ENCODE results near the gene MPI. TPM values are rescaled to one million over a fixed set of nuclear protein-coding genes. Genes with fewer than 3 reads are reported as not detected.

MPI gene
- total RNA-seq, 1 experiment from 2014 or later: 93.5 TPM

DNA sequence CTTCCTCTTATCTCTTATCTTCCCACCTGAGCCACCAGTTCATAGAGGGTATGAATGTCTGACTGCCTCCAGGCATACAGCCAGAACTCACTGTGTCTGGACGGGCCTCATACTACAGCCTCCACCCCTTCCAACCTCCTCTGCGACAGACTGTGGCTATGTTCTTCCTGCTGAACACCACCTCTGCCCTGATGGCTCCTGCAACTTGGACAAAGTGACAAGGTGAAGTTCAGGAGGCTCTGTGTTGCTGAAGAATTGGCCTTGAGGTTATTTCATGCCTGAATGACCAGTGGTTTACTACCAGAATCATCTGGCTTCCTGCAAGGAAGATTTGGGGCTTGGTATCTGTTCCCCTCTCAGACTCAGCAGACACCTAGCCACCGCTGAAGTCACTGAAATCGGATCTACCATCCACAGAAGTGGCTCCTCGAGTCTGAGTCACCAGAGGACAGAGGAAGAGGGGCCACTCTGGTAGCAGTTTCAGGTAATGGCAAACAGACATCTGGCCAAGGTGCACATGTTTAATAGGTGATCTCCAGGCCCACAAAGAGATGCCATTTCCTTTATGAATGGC is 32.7 kb upstream of the MPI start:
- in situ Hi-C loops (cut with HindIII; ENCODE audit: low pct_unique_long_range_greater_than_20kb, low sequenced_read_pairs): no loop called here
- no peak for DNase-seq (ENCODE audit: low read depth, low spot score)

- in situ Hi-C loops (cut with HindIII; ENCODE audit: low pct_unique_long_range_greater_than_20kb, low sequenced_read_pairs): no loop called here
- DNase-seq (ENCODE audit: low read depth, low spot score): no peak
These were observed 32.0 kb upstream of the MPI start for GRCh38 chr15:74857671-74858368.

GRCh38 chr15:74858369-74858740 is 31.5 kb upstream of the MPI start:
- no peak for DNase-seq (ENCODE audit: low read depth, low spot score)
- in situ Hi-C loops (cut with HindIII; ENCODE audit: low pct_unique_long_range_greater_than_20kb, low sequenced_read_pairs): no loop called here

GRCh38 chr15:74863239-74864056 is 26.4 kb upstream of the MPI start:
- in situ Hi-C loops (cut with HindIII; ENCODE audit: low pct_unique_long_range_greater_than_20kb, low sequenced_read_pairs): no loop called here

DNA sequence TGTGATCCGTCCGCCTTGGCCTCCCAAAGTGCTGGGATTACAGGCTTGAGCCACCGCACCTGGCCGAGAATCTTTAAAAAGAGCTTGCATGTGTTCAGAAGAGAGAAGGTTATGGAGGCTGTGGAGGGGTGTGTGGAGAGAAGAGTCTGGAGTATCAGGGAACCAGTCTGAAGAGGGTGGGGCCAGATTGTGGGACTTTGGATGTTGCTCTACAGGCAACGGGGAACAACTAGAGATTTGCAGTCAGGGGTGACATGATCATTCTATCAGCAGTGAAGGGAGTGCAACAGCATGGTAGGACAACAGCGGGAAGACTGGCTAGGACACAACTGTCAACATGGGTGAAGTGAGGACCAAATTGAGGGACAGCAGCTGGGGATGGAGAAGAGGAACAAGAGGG is 25.5 kb upstream of the MPI start:
- in situ Hi-C loops (cut with HindIII; ENCODE audit: low pct_unique_long_range_greater_than_20kb, low sequenced_read_pairs): no loop called here
- DNase-seq (ENCODE audit: low read depth, low spot score): no peak

More at GRCh38 chr15:74863239-74864056, 26.4 kb upstream of the MPI start:
- no peak for DNase-seq (ENCODE audit: low read depth, low spot score)

DNA sequence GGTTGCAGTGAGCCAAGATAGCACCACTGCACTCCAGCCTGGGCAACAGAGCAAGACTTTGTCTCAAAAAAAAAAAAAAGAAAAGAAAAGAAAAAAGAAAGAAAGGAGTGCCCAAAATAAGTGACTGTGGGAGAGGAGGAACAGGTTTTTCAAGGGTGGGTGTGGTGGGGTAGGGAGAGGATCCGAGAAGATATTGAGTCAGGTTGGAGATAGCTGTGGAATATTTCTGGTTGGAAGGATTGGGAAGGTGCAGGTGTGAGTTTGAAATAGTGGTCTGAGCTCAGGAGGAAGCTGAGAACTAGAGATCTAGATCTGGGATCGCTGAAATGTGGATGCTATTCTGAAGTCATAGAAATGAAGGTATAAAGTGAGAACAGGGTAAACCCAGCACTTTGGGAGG is 24.5 kb upstream of the MPI start:
- in situ Hi-C loops (cut with HindIII; ENCODE audit: low pct_unique_long_range_greater_than_20kb, low sequenced_read_pairs): no loop called here

GRCh38 chr15:74866090-74866489 is 23.8 kb upstream of the MPI start:
- in situ Hi-C loops (cut with HindIII; ENCODE audit: low pct_unique_long_range_greater_than_20kb, low sequenced_read_pairs): no loop called here
- peak; percentile 53 for DNase-seq (ENCODE audit: low read depth, low spot score)

More for the DNA sequence above, 24.5 kb upstream of the MPI start:
- DNase-seq (ENCODE audit: low read depth, low spot score): no peak

DNA sequence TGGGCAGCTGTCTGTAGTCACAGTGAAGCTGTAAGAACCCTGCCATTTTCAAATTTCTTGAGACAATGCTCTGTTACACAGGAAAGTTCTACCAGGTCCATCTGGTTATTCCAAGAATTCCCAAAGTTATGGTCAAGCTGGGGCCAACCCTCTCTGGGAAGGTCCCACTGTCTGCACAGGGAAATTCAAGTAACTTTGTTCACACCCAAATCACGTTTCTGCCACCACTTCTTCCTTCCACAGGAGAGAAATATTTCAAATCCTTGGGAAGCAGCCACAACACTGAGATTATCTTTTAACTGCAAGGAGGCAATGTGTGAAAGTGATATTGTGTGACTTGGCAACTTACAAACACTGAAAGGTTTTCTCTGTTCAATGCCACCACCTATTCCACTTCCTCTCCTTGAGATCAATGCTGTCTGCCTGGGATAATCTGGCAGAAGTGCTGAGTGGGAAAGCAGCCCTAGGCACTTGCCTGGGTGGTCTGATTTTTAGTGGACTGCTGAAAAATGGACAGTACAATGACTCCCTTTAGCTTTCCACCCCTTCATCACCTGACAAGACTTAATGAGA is 22.3 kb upstream of the MPI start:
- in situ Hi-C loops (cut with HindIII; ENCODE audit: low pct_unique_long_range_greater_than_20kb, low sequenced_read_pairs): no loop called here
- DNase-seq (ENCODE audit: low read depth, low spot score): no peak

DNA sequence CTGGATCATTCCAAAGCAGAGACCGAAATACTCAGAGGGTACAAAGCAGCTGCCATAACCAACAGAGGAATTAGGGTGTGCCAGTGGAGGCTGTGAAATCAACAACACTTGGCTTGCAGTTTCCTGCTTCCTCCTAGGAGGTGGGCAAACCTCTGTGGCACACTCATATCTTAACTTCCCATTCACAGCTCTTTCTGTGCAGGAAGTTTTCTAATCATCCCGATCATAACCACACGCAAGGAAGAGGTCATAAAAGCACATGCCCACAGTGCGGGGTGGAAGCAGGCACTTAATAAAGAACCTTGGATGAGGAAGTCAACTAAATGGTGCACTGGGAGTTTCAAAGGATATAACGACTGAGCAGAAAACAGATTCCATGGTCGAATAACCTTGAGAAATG is 21.8 kb upstream of the MPI start:
- DNase-seq (ENCODE audit: low read depth, low spot score): no peak
- in situ Hi-C loops (cut with HindIII; ENCODE audit: low pct_unique_long_range_greater_than_20kb, low sequenced_read_pairs): no loop called here

- in situ Hi-C loops (cut with HindIII; ENCODE audit: low pct_unique_long_range_greater_than_20kb, low sequenced_read_pairs): no loop called here
- DNase-seq (ENCODE audit: low read depth, low spot score): no peak
These were observed 20.5 kb upstream of the MPI start for GRCh38 chr15:74869372-74869725.

GRCh38 chr15:74869726-74870407 is 20.0 kb upstream of the MPI start:
- in situ Hi-C loops (cut with HindIII; ENCODE audit: low pct_unique_long_range_greater_than_20kb, low sequenced_read_pairs): no loop called here
- no peak for DNase-seq (ENCODE audit: low read depth, low spot score)

DNA sequence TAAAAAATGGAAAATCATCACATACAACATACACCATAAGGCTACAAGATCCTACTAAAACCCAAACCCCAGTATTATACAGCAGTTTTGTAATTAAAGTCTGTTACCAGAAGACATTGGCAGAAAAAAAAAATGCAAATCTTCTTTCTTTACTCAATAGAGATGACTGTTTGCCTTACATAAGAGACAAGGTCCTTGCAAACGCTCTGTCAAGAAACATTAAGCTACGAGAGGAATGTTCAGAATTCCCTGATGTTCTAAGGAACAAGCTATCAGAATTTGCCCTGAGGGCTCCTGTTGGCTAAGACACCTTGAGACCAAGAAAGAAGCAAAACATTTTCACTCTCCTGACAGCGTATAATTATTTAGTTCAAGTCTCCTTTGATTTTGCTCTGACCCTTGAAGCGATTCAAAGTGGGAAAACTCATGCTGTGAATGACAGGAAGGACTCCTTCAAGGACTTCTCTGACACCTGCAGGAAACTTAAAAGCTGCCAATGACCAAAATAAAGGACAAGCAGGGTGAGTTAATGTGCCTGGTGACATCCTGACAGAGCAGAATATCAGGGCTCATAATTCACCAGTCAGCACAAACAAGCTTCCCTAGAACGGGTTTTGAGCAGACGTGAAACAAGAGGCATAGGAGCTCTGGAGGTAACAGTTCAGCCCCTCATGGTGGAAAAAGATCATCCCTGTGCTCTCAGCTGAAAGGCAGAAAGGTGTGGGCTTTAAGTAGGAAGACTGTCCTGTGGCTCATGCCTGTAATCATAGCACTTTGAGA is 19.2 kb upstream of the MPI start:
- no peak for DNase-seq (ENCODE audit: low read depth, low spot score)
- in situ Hi-C loops (cut with HindIII; ENCODE audit: low pct_unique_long_range_greater_than_20kb, low sequenced_read_pairs): no loop called here

DNA sequence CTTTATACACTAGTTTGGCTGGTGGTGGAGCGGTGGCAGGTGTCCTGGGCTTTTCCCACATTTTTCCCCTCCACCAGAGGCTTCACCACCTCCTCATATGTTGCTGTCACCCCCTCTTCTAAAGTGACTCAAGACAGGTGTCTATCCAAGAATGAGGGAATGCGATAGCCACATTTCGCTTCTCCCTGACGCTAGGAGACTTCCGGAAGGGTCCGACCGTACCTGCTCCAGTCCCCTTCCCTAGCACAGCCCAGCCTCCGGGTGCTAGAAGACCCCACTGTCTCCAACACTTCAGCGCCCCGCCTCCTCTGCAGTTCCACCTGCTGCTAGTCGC is 17.2 kb upstream of the MPI start:
- in situ Hi-C loops (cut with HindIII; ENCODE audit: low pct_unique_long_range_greater_than_20kb, low sequenced_read_pairs): no loop called here
- DNase-seq (ENCODE audit: low read depth, low spot score): no peak

- DNase-seq (ENCODE audit: low read depth, low spot score): peak; percentile 96
- in situ Hi-C loops (cut with HindIII; ENCODE audit: low pct_unique_long_range_greater_than_20kb, low sequenced_read_pairs): no loop called here
These were observed 16.6 kb upstream of the MPI start, which contains the start of gene SCAMP2 for GRCh38 chr15:74873036-74873755. SCAMP2 (minus strand) TSS chr15:74873365; CDS start chr15:74873255, 110 bp downstream.

- in situ Hi-C loops (cut with HindIII; ENCODE audit: low pct_unique_long_range_greater_than_20kb, low sequenced_read_pairs): no loop called here
- peak; percentile 26 for DNase-seq (ENCODE audit: low read depth, low spot score)
These were observed 16.0 kb upstream of the MPI start for GRCh38 chr15:74873756-74874424.

DNA sequence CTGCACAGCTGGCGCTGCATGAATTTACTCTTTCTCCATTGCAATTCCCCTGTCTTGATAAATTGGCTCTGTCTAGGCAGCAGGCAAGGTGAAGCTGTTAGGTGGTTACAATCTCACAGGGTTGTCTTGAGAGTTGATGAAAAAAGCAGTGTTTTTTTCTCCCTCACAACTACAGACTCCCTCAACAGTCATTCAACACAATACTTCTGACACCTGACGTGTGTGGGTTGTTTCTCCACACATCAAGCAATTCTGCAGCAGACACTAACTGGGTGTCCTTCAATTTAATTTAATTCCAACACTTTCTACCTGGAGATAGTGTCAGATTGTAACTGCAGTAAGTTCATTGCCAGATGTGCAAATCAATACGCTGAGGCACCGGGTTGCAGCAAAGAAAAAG is 11.6 kb upstream of the MPI start:
- in situ Hi-C loops (cut with HindIII; ENCODE audit: low pct_unique_long_range_greater_than_20kb, low sequenced_read_pairs): no loop called here
- DNase-seq (ENCODE audit: low read depth, low spot score): no peak

Measured in SK-MEL-5 (cell line).